CD4-positive, CD25-positive, alpha-beta regulatory T cell (primary cell): ENCODE data around the gene NR3C2. TPM values are rescaled to one million over a fixed set of nuclear protein-coding genes. Genes with fewer than 3 reads are reported as not detected.

Source experiments
- ATAC-seq, 2 donors: fragments of 150-1000 bp; cut with Tn5 transposase; one replicate each; pipeline ENCODE4 v1.10.0; 2021; ENCODE audit warnings: low read depth in 2 of 2, moderate number of reproducible peaks in 2 of 2, moderate library complexity in 1 of 2
- DNase-seq, 3 donors: peaks; one replicate each; pipeline versions ENCODE4 v3.0.0 to v3.0.0-alpha.2; 2012 to 2022; ENCODE audit warnings: mixed read lengths in 1 of 3
- H3K27ac ChIP-seq: one replicate; pipeline ENCODE4 v1.7.0; 2013; ENCODE audit warnings: mild to moderate bottlenecking, low read length; ENCODE audit not compliant: insufficient read depth, poor library complexity, severe bottlenecking
- H3K27me3 ChIP-seq: one replicate; pipeline ENCODE4 v1.7.0; 2013; ENCODE audit warnings: low read length; ENCODE audit not compliant: control insufficient read depth, insufficient read depth
- H3K36me3 ChIP-seq: one replicate; pipeline ENCODE4 v1.7.0; 2013; ENCODE audit warnings: mild to moderate bottlenecking, low read length, moderate library complexity; ENCODE audit not compliant: control insufficient read depth, insufficient read depth
- H3K4me1 ChIP-seq: 2 replicates; pipeline ENCODE4 v1.7.0; 2013; ENCODE audit warnings: mild to moderate bottlenecking, low read length; ENCODE audit not compliant: insufficient read depth, control insufficient read depth, poor library complexity, severe bottlenecking
- H3K4me3 ChIP-seq: one replicate; pipeline ENCODE4 v1.7.0; 2013; ENCODE audit warnings: low read depth, mild to moderate bottlenecking, low read length, moderate library complexity
- H3K9me3 ChIP-seq, 2 experiments: 1 replicate in 1 of 2; 2 replicates in 1 of 2; pipeline ENCODE4 v1.7.0; 2013; ENCODE audit warnings: low read length in 2 of 2, mild to moderate bottlenecking in 1 of 2, moderate library complexity in 1 of 2; ENCODE audit not compliant: control insufficient read depth in 2 of 2
- H3K27ac Mint-ChIP-seq, 3 donors: one replicate each; pipeline ENCODE4 v1.8.0; 2020 to 2022; ENCODE audit warnings: mild to moderate bottlenecking in 3 of 3, mixed read lengths in 3 of 3, moderate library complexity in 2 of 3
- H3K27me3 Mint-ChIP-seq: one replicate; pipeline ENCODE4 v1.8.0; 2022; ENCODE audit warnings: mild to moderate bottlenecking, mixed read lengths
- H3K36me3 Mint-ChIP-seq: one replicate; pipeline ENCODE4 v1.8.0; 2020; ENCODE audit warnings: mixed read lengths
- H3K4me1 Mint-ChIP-seq, 4 donors: one replicate each; pipeline ENCODE4 v1.8.0; 2020 to 2022; ENCODE audit warnings: mixed read lengths in 4 of 4, mild to moderate bottlenecking in 1 of 4
- H3K4me3 Mint-ChIP-seq, 4 donors: one replicate each; pipeline ENCODE4 v1.8.0; 2020 to 2022; ENCODE audit warnings: mild to moderate bottlenecking in 4 of 4, mixed read lengths in 4 of 4, moderate library complexity in 3 of 4
- H3K9me3 Mint-ChIP-seq, 7 donors: one replicate each; pipeline ENCODE4 v1.8.0; 2020 to 2022; ENCODE audit warnings: mixed read lengths in 7 of 7, mild to moderate bottlenecking in 3 of 7, moderate library complexity in 2 of 7
- polyA plus RNA-seq, 4 donors: library from polyadenylated mRNA; unstranded; fragments of 300-500 nt; fragmentation: Illumina TruSeq; gene quantifications; one replicate each; pipeline ENCODE4 v1.2.3, GENCODE V29; 2021
- total RNA-seq: library from RNA; stranded (reverse); gene quantifications from one replicate; pipeline ENCODE4 v1.2.3, GENCODE V29; 2022

The NR3C2 gene
- total and polyA plus RNA-seq, 5 donors from 2014 or later = 1.2 to 16.1 (median 3.2) TPM

- Histone ChIP-seq H3K27ac (no peak overlapping the region), H3K27me3 (no peaks in the 10 kb centered on the region), H3K9me3 (peaks cover 0 to 2% of the 10 kb centered on the region in 2 experiments), H3K4me3 (peak overlapping the region; percentile 90), H3K4me1 (peaks cover 16% of the 10 kb centered on the region), H3K36me3 (peaks cover 10% of the 10 kb centered on the region)
- H3K27ac Mint-ChIP-seq = peak overlapping the region; percentile 89 to 97 (median 94)
- H3K4me1 Mint-ChIP-seq = peaks cover 17 to 61% (median 43%) of the 10 kb centered on the region in 4 donors
- peak overlapping the region in 2 of 4 donors; percentile 72 to 79 for H3K4me3 Mint-ChIP-seq
- H3K27me3 Mint-ChIP-seq = no peaks in the 10 kb centered on the region
- DNase-seq (no peak), ATAC-seq (no peak)
- peaks cover 28% of the 10 kb centered on the region for H3K36me3 Mint-ChIP-seq
- peaks cover 0 to 14% (median 0%) of the 10 kb centered on the region in 7 donors for H3K9me3 Mint-ChIP-seq
These were observed 380.4 kb downstream of the NR3C2 start for GRCh38 chr4:148061795-148062194.

GRCh38 chr4:148061141-148061481, 381.1 kb downstream of the NR3C2 start:
- peak; percentile 34 to 38 for ATAC-seq
- Histone ChIP-seq H3K4me1 (peaks cover 23% of the 10 kb centered on the region), H3K9me3 (peaks cover 0 to 2% of the 10 kb centered on the region in 2 experiments), H3K27me3 (no peaks in the 10 kb centered on the region), H3K4me3 (peak overlapping the region; percentile 90), H3K36me3 (peaks cover 10% of the 10 kb centered on the region), H3K27ac (peak overlapping the region; percentile 81)
- Mint-ChIP-seq H3K36me3 (peaks cover 27% of the 10 kb centered on the region), H3K27me3 (no peaks in the 10 kb centered on the region), H3K4me1 (peaks cover 21 to 66% (median 47%) of the 10 kb centered on the region in 4 donors), H3K9me3 (peaks cover 0 to 14% (median 0%) of the 10 kb centered on the region in 7 donors), H3K4me3 (peak overlapping the region; percentile 79 to 86 (median 84)), H3K27ac (peak overlapping the region; percentile 89 to 97 (median 94))
- peak in 2 of 3 donors; percentile 24 to 66 for DNase-seq

- ATAC-seq = peak; percentile 67 to 78
- H3K36me3 Mint-ChIP-seq = peaks cover 21% of the 10 kb centered on the region
- DNase-seq = peak in 2 of 3 donors; percentile 48 to 88
- no peaks in the 10 kb centered on the region for H3K27me3 Mint-ChIP-seq
- peak overlapping the region; percentile 79 to 86 (median 84) for H3K4me3 Mint-ChIP-seq
- Histone ChIP-seq H3K27me3 (no peaks in the 10 kb centered on the region), H3K4me3 (peak overlapping the region; percentile 90), H3K4me1 (peaks cover 29% of the 10 kb centered on the region), H3K9me3 (peaks cover 0 to 2% of the 10 kb centered on the region in 2 experiments), H3K36me3 (peaks cover 10% of the 10 kb centered on the region), H3K27ac (peak overlapping the region; percentile 81)
- H3K4me1 Mint-ChIP-seq = peaks cover 25 to 72% (median 53%) of the 10 kb centered on the region in 4 donors
- peaks cover 0 to 14% (median 0%) of the 10 kb centered on the region in 7 donors for H3K9me3 Mint-ChIP-seq
- peak overlapping the region; percentile 89 to 97 (median 94) for H3K27ac Mint-ChIP-seq
These were observed 381.7 kb downstream of the NR3C2 start for GRCh38 chr4:148060264-148061140.

- H3K4me1 ChIP-seq = peaks cover 37% of the 10 kb centered on the region
- no peak for DNase-seq
- H3K9me3 ChIP-seq = peaks cover 0 to 2% of the 10 kb centered on the region in 2 experiments
- H3K4me3 ChIP-seq = peak overlapping the region; percentile 90
- no peaks in the 10 kb centered on the region for H3K27me3 ChIP-seq
- no peak overlapping the region for H3K27ac ChIP-seq
- peaks cover 5% of the 10 kb centered on the region for H3K36me3 ChIP-seq
- peaks cover 25 to 80% (median 57%) of the 10 kb centered on the region in 4 donors for H3K4me1 Mint-ChIP-seq
- H3K27ac Mint-ChIP-seq = peak overlapping the region; percentile 81 to 96 (median 94)
- no peaks in the 10 kb centered on the region for H3K27me3 Mint-ChIP-seq
- peak overlapping the region; percentile 67 to 86 (median 80) for H3K4me3 Mint-ChIP-seq
- peaks cover 0 to 14% (median 0%) of the 10 kb centered on the region in 7 donors for H3K9me3 Mint-ChIP-seq
- ATAC-seq = no peak
- H3K36me3 Mint-ChIP-seq = peaks cover 13% of the 10 kb centered on the region
These were observed 382.5 kb downstream of the NR3C2 start for GRCh38 chr4:148059617-148060180.

GRCh38 chr4:148057984-148058859, 384.0 kb downstream of the NR3C2 start:
- H3K9me3 Mint-ChIP-seq = peaks cover 0 to 14% (median 1%) of the 10 kb centered on the region in 7 donors
- ATAC-seq = no peak

GRCh38 chr4:148057516-148057915, 384.7 kb downstream of the NR3C2 start:
- DNase-seq (no peak), ATAC-seq (no peak)
- H3K9me3 ChIP-seq = peaks cover 0 to 2% of the 10 kb centered on the region in 2 experiments
- H3K27me3 Mint-ChIP-seq = no peaks in the 10 kb centered on the region
- H3K27ac ChIP-seq = peak overlapping the region; percentile 66
- no peaks in the 10 kb centered on the region for H3K27me3 ChIP-seq
- peaks cover 4% of the 10 kb centered on the region for H3K36me3 Mint-ChIP-seq
- no peak overlapping the region for H3K4me3 ChIP-seq
- peaks cover 0 to 14% (median 1%) of the 10 kb centered on the region in 7 donors for H3K9me3 Mint-ChIP-seq
- H3K4me1 ChIP-seq = peaks cover 59% of the 10 kb centered on the region
- peak overlapping the region in 2 of 4 donors; percentile 24 to 61 for H3K4me3 Mint-ChIP-seq
- H3K36me3 ChIP-seq = no peaks in the 10 kb centered on the region
- peak overlapping the region; percentile 79 to 97 (median 79) for H3K27ac Mint-ChIP-seq
- H3K4me1 Mint-ChIP-seq = peaks cover 41 to 96% (median 78%) of the 10 kb centered on the region in 4 donors

More at GRCh38 chr4:148057984-148058859, 384.0 kb downstream of the NR3C2 start:
- peak overlapping the region in 2 of 4 donors; percentile 14 to 24 for H3K4me3 Mint-ChIP-seq
- Histone ChIP-seq H3K9me3 (peaks cover 0 to 2% of the 10 kb centered on the region in 2 experiments), H3K4me1 (peaks cover 52% of the 10 kb centered on the region), H3K27me3 (no peaks in the 10 kb centered on the region), H3K36me3 (no peaks in the 10 kb centered on the region), H3K4me3 (no peak overlapping the region), H3K27ac (no peak overlapping the region)
- H3K27me3 Mint-ChIP-seq = no peaks in the 10 kb centered on the region
- DNase-seq = no peak
- peak overlapping the region; percentile 79 to 97 (median 87) for H3K27ac Mint-ChIP-seq
- peaks cover 37 to 92% (median 72%) of the 10 kb centered on the region in 4 donors for H3K4me1 Mint-ChIP-seq
- H3K36me3 Mint-ChIP-seq = peaks cover 4% of the 10 kb centered on the region

- H3K4me1 ChIP-seq = peaks cover 65% of the 10 kb centered on the region
- H3K4me1 Mint-ChIP-seq = peaks cover 44 to 96% (median 81%) of the 10 kb centered on the region in 4 donors
- H3K27me3 ChIP-seq = no peaks in the 10 kb centered on the region
- peak overlapping the region; percentile 3 to 73 (median 60) for H3K4me3 Mint-ChIP-seq
- H3K27ac Mint-ChIP-seq = peak overlapping the region; percentile 79 to 97 (median 79)
- peaks cover 4% of the 10 kb centered on the region for H3K36me3 Mint-ChIP-seq
- H3K4me3 ChIP-seq = peak overlapping the region; percentile 28
- peak; percentile 13 to 90 (median 44) for DNase-seq
- no peaks in the 10 kb centered on the region for H3K36me3 ChIP-seq
- no peaks in the 10 kb centered on the region for H3K27me3 Mint-ChIP-seq
- H3K27ac ChIP-seq = peak overlapping the region; percentile 66
- ATAC-seq = peak; percentile 52 to 63
- peaks cover 0 to 14% (median 1%) of the 10 kb centered on the region in 7 donors for H3K9me3 Mint-ChIP-seq
- H3K9me3 ChIP-seq = peaks cover 0 to 2% of the 10 kb centered on the region in 2 experiments
These were observed 385.3 kb downstream of the NR3C2 start for GRCh38 chr4:148056879-148057278.
